A673 (cell line): ENCODE measurements around the gene TIGAR.

Experiments
- CTCF ChIP-seq: fragments of 300-800, 200-600 bp; sonication (generic); conservative IDR thresholded peaks from 2 replicates; pipeline ENCODE4 v1.5.1; 2017; ENCODE audit warnings: low read depth, mild to moderate bottlenecking, antibody characterized with exemption, low read length, moderate library complexity, mixed read lengths
- EZH2 ChIP-seq: fragments of 200-600 bp; sonication (generic); IDR thresholded peaks from 2 replicates; pipeline ENCODE4 v1.6.1; 2017; ENCODE audit warnings: borderline replicate concordance, low read depth, mild to moderate bottlenecking, mixed read lengths, antibody characterized with exemption, low read length; ENCODE audit not compliant: poor library complexity, severe bottlenecking

- no peak for TF ChIP-seq CTCF
- TF ChIP-seq EZH2 = no peak
Observed at GRCh38 chr12:4375449-4375848, 54.4 kb downstream of the TIGAR start.
